HepG2 (cell line): Measurements from ENCODE around the gene IQCE. TPM values are rescaled to one million over a fixed set of nuclear protein-coding genes. Genes with fewer than 3 reads are reported as not detected.
A peak's percentile ranks its signal among the peaks of the same experiment; 100 is the strongest.

Experiments
- BCL6 ChIP-seq: IDR thresholded peaks from 2 replicates; pipeline ENCODE4 v1.6.1; 2016; ENCODE audit warnings: missing genetic modification reagents, missing compliant biosample characterization
- ELF1 ChIP-seq: sonication (generic); formaldehyde crosslinking; IDR thresholded peaks from 2 replicates; pipeline ENCODE4 v1.4.0; 2020; ENCODE audit warnings: missing genetic modification reagents
- FOSL2 ChIP-seq: sonication (generic); formaldehyde crosslinking; IDR thresholded peaks from 2 replicates; pipeline ENCODE4 v1.4.0; 2020; ENCODE audit warnings: missing genetic modification reagents
- NFKB2 ChIP-seq: sonication (generic); formaldehyde crosslinking; IDR thresholded peaks from 2 replicates; pipeline ENCODE4 v1.4.0; 2020; ENCODE audit warnings: missing genetic modification reagents, borderline replicate concordance
- NFYC ChIP-seq: IDR thresholded peaks from 2 replicates; pipeline ENCODE4 v1.6.1; 2016; ENCODE audit warnings: missing genetic modification reagents, missing compliant biosample characterization
- NR3C1 ChIP-seq: sonication (generic); formaldehyde crosslinking; IDR thresholded peaks from 2 replicates; pipeline ENCODE4 v1.4.0; 2020; ENCODE audit warnings: missing genetic modification reagents
- PBX3 ChIP-seq: sonication (generic); formaldehyde crosslinking; IDR thresholded peaks from 2 replicates; pipeline ENCODE4 v1.8.1; 2023; ENCODE audit warnings: missing genetic modification reagents, inconsistent platforms, borderline replicate concordance
- RARA ChIP-seq: IDR thresholded peaks from 2 replicates; pipeline ENCODE4 v1.6.1; 2016; ENCODE audit warnings: missing genetic modification reagents, missing compliant biosample characterization
- RBM39 ChIP-seq: fragments of 200-400 bp; formaldehyde crosslinking; IDR thresholded peaks from one replicate; pipeline ENCODE4 v1.6.1; 2018; ENCODE audit warnings: antibody characterized with exemption, mild to moderate bottlenecking, low read depth, low read length; ENCODE audit not compliant: poor library complexity, severe bottlenecking
- THRA ChIP-seq: sonication (generic); formaldehyde crosslinking; IDR thresholded peaks from 2 replicates; pipeline ENCODE4 v1.4.0; 2020; ENCODE audit warnings: missing genetic modification reagents, borderline replicate concordance
- TIGD3 ChIP-seq: sonication (generic); formaldehyde crosslinking; IDR thresholded peaks from 2 replicates; pipeline ENCODE4 v1.5.1; 2020; ENCODE audit warnings: mild to moderate bottlenecking, missing genetic modification reagents, borderline replicate concordance
- TRIM24 ChIP-seq: sonication (generic); formaldehyde crosslinking; IDR thresholded peaks from 2 replicates; pipeline ENCODE4 v1.8.0; 2022; ENCODE audit warnings: mild to moderate bottlenecking, missing genetic modification reagents
- TSC22D2 ChIP-seq: sonication (generic); formaldehyde crosslinking; IDR thresholded peaks from 2 replicates; pipeline ENCODE4 v1.5.1; 2020; ENCODE audit warnings: missing genetic modification reagents, mild to moderate bottlenecking, borderline replicate concordance
- U2AF1 ChIP-seq: fragments of 200-400 bp; formaldehyde crosslinking; optimal IDR thresholded peaks from 2 replicates; pipeline ENCODE3; 2017; ENCODE audit warnings: mild to moderate bottlenecking, low read depth, low read length
- ZFX ChIP-seq: sonication (generic); formaldehyde crosslinking; IDR thresholded peaks from 2 replicates; pipeline ENCODE4 v1.4.0; 2020; ENCODE audit warnings: mild to moderate bottlenecking, low read depth, missing genetic modification reagents, moderate library complexity
- ZNF317 ChIP-seq: sonication (generic); formaldehyde crosslinking; IDR thresholded peaks from 2 replicates; pipeline ENCODE4 v1.5.0; 2020; ENCODE audit warnings: mild to moderate bottlenecking, missing genetic modification reagents
- ZNF761 ChIP-seq: sonication (generic); formaldehyde crosslinking; conservative IDR thresholded peaks from 2 replicates; pipeline ENCODE4 v1.4.0; 2020; ENCODE audit warnings: mild to moderate bottlenecking, missing genetic modification reagents
- polyA plus RNA-seq, 8 experiments: library from polyadenylated mRNA; depleted of rRNA in 3 of 8; stranded (reverse) in 7 of 8; unstranded in 1 of 8; fragments of >200 nt; fragmentation: Illumina TruSeq in 4 of 8; extraction: Trizol in 4 of 8; gene quantifications; 2 replicates each; pipeline versions ENCODE4 v1.2.1 to v1.2.3, GENCODE V29; 2011 to 2016; ENCODE audit warnings: low read depth in 4 of 8, missing spikeins in 1 of 8, mixed read lengths in 1 of 8; ENCODE audit not compliant: insufficient read depth in 1 of 8
- total RNA-seq, 5 experiments: library from RNA; depleted of rRNA; stranded (reverse); fragments of >200 nt; fragmentation: Illumina TruSeq; extraction: Trizol; gene quantifications; 2 replicates each; pipeline ENCODE4 v1.2.3, GENCODE V29; 2016; ENCODE audit warnings: low read depth in 1 of 5
- TF ChIP-seq, protein P1 (sequence below): sonication (generic); formaldehyde crosslinking; IDR thresholded peaks from 2 replicates; pipeline ENCODE4 v1.4.0; 2020; ENCODE audit warnings: missing genetic modification reagents, borderline replicate concordance
- TF ChIP-seq, protein P2 (sequence below): sonication (generic); formaldehyde crosslinking; IDR thresholded peaks from 2 replicates; pipeline ENCODE4 v1.5.0; 2020; ENCODE audit warnings: missing genetic modification reagents, mild to moderate bottlenecking, borderline replicate concordance
- TF ChIP-seq, protein P3 (sequence below): IDR thresholded peaks from 2 replicates; pipeline ENCODE4 v1.6.1; 2012; ENCODE audit warnings: inconsistent platforms

IQCE gene
- total and polyA plus RNA-seq, 2 of the 13 experiments (the other 11 are each of a cell fraction or from before 2014, with no cell fraction given), result 1.5 to 2.5 TPM

DNA sequence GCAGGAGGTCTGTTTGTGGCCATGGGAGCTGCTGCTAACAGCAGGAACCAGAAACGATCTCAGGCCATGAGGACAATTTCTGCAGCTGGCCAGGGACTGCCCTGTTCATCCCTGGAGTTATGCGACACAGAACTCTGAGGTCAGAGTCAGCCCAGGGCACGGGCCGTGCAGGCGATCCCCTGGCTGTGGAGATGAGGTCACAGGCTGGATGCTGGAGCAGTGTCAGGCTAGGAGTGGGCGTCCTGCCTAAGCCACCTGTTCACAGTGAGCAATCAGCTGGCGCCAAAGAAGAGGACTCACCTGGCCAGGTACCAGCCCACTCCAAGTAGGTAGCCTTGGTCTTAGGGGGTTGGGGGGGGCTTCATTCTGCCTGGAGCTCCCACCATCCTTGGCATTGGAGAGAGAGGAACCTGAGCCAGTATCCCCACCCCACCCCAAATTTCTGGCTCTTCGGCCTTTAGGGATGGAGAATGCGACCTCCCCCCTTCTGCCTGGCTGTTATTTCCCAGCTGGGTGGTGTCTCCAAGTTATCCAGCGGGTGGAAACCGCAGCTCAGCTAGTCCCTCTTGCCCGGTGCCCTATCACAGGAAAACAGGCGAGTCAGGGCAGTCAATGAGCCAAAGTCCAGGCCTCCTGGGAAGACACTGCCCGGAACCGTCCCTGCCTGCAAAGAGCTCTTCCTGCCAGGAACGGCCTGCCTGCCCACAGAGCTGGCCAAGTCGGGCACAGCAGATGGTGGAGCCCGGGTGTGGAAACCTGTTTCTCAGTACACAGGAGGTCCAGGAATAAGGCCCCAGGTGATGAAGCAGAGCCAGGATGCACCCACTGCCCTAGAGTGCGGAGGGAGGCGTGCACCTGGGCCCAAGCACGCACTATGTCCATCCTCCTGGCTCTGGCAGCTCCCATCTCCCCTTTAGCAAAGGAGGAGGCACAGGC lies 71.2 kb downstream of the IQCE start (continued):
- TF ChIP-seq NFKB2 (CRISPR knock-in tag), result peak; percentile 50; the same call in 1 of the 2 replicates
- peak; percentile 54; the same call in 1 of the 2 replicates for TF ChIP-seq ZNF317 (CRISPR knock-in tag)
- peak; percentile 64 for TF ChIP-seq RARA (CRISPR knock-in tag)
- no peak for TF ChIP-seq TRIM24
- no peak; the same call in 1 of the 2 replicates for TF ChIP-seq ZNF761 (CRISPR knock-in tag)
- TF ChIP-seq FOSL2 (CRISPR knock-in tag), result no peak; the same call in 1 of the 2 replicates
- no peak for TF ChIP-seq TSC22D2
- TF ChIP-seq PBX3 (CRISPR knock-in tag), result no peak
- TF ChIP-seq ZFX (CRISPR knock-in tag), result peak; percentile 87
- peak; percentile 35; the same call in 1 of the 2 replicates for TF ChIP-seq ELF1 (CRISPR knock-in tag)
- TF ChIP-seq BCL6 (CRISPR knock-in tag), result peak; percentile 10; the same call in 1 of the 2 replicates
- no peak for TF ChIP-seq NR3C1
- TF ChIP-seq TIGD3 (CRISPR knock-in tag), result no peak
- no peak for TF ChIP-seq RBM39
- TF ChIP-seq, protein P1, sequence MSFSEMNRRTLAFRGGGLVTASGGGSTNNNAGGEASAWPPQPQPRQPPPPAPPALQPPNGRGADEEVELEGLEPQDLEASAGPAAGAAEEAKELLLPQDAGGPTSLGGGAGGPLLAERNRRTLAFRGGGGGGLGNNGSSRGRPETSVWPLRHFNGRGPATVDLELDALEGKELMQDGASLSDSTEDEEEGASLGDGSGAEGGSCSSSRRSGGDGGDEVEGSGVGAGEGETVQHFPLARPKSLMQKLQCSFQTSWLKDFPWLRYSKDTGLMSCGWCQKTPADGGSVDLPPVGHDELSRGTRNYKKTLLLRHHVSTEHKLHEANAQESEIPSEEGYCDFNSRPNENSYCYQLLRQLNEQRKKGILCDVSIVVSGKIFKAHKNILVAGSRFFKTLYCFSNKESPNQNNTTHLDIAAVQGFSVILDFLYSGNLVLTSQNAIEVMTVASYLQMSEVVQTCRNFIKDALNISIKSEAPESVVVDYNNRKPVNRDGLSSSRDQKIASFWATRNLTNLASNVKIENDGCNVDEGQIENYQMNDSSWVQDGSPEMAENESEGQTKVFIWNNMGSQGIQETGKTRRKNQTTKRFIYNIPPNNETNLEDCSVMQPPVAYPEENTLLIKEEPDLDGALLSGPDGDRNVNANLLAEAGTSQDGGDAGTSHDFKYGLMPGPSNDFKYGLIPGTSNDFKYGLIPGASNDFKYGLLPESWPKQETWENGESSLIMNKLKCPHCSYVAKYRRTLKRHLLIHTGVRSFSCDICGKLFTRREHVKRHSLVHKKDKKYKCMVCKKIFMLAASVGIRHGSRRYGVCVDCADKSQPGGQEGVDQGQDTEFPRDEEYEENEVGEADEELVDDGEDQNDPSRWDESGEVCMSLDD (CRISPR knock-in tag), result no peak
- TF ChIP-seq, protein P2, sequence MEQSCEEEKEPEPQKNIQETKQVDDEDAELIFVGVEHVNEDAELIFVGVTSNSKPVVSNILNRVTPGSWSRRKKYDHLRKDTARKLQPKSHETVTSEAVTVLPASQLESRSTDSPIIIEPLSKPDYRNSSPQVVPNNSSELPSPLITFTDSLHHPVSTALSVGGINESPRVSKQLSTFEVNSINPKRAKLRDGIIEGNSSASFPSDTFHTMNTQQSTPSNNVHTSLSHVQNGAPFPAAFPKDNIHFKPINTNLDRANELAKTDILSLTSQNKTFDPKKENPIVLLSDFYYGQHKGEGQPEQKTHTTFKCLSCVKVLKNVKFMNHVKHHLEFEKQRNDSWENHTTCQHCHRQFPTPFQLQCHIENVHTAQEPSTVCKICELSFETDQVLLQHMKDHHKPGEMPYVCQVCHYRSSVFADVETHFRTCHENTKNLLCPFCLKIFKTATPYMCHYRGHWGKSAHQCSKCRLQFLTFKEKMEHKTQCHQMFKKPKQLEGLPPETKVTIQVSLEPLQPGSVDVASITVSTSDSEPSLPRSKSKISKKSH (CRISPR knock-in tag), result peak; percentile 20; the same call in 1 of the 2 replicates
- TF ChIP-seq U2AF1, result no peak
- TF ChIP-seq NFYC (CRISPR knock-in tag), result no peak
- TF ChIP-seq THRA, result peak; percentile 47; the same call in 1 of the 2 replicates
- TF ChIP-seq, protein P3, sequence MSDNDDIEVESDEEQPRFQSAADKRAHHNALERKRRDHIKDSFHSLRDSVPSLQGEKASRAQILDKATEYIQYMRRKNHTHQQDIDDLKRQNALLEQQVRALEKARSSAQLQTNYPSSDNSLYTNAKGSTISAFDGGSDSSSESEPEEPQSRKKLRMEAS, result no peak
